B cell (primary cell): ENCODE measurements around the gene SLC25A31. TPM values are rescaled to one million over a fixed set of nuclear protein-coding genes. Genes with fewer than 3 reads are reported as not detected.

ENCODE experiments used
- ATAC-seq: fragments of 200-7000 bp; cut with Tn5 transposase; one replicate; pipeline ENCODE4 v1.10.0; 2021; ENCODE audit warnings: low read depth, mild to moderate bottlenecking, moderate number of reproducible peaks, moderate library complexity
- CTCF ChIA-PET: fragments of 350-600 bp; sonication (Branson Sonifier 250); formaldehyde crosslinking; loops from one replicate; lab custom pipeline; 2021; ENCODE audit warnings: antibody characterized with exemption, inconsistent platforms; lab: Charles Lee
- POLR2A ChIA-PET: fragments of 350-600 bp; sonication (Branson Sonifier 250); formaldehyde crosslinking; loops from one replicate; lab custom pipeline; 2021; ENCODE audit warnings: antibody characterized with exemption; lab: Charles Lee
- DNase-seq: peaks from one replicate; pipeline ENCODE4 v3.0.0; 2013
- H2AFZ ChIP-seq: 2 replicates; pipeline ENCODE4 v1.6.1; 2012; ENCODE audit warnings: mild to moderate bottlenecking, low read depth, low read length; ENCODE audit not compliant: insufficient read depth, poor library complexity, severe bottlenecking
- H3K27ac ChIP-seq, 2 donors: 1 replicate in 1 of 2; 2 replicates in 1 of 2; pipeline ENCODE4 v1.5.1; 2012 to 2013; ENCODE audit warnings: low read length in 2 of 2, mild to moderate bottlenecking in 2 of 2, moderate library complexity in 1 of 2
- H3K27me3 ChIP-seq, 4 experiments: fragments of 200-600 bp in 1 of 4; sonication (generic) in 1 of 4; replicated peaks in 1 of 4; 1 replicate in 2 of 4; 2 replicates in 2 of 4; pipeline versions ENCODE4 v1.6.1 to v1.7.0; 2013 to 2016; ENCODE audit warnings: low read length in 3 of 4, mild to moderate bottlenecking in 2 of 4, mixed read lengths in 1 of 4, moderate library complexity in 1 of 4; ENCODE audit not compliant: insufficient read depth in 4 of 4, control insufficient read depth in 3 of 4; ENCODE audit errors: control extremely low read depth in 1 of 4
- H3K36me3 ChIP-seq, 2 experiments: replicated peaks in 1 of 2; 1 replicate in 1 of 2; 2 replicates in 1 of 2; pipeline versions ENCODE4 v1.6.1 to v1.7.1; 2013; ENCODE audit warnings: low read length in 1 of 2; ENCODE audit not compliant: insufficient read depth in 2 of 2, control insufficient read depth in 1 of 2; ENCODE audit errors: control extremely low read depth in 1 of 2, extremely low read depth in 1 of 2
- H3K4me1 ChIP-seq, 2 donors: fragments of 200-600 bp in 1 of 2; sonication (generic) in 1 of 2; 1 replicate in 1 of 2; 2 replicates in 1 of 2; pipeline versions ENCODE4 v1.5.1 to v1.6.1; 2013 to 2017; ENCODE audit warnings: low read length in 2 of 2; ENCODE audit not compliant: control insufficient read depth in 2 of 2, insufficient read depth in 2 of 2
- H3K4me2 ChIP-seq: replicated peaks from 2 replicates; pipeline ENCODE3; 2012; ENCODE audit warnings: mild to moderate bottlenecking, low read depth, low read length; ENCODE audit not compliant: poor library complexity, severe bottlenecking
- H3K4me3 ChIP-seq, 5 experiments: fragments of 200-600 bp in 1 of 5; sonication (generic) in 1 of 5; 1 replicate in 3 of 5; 2 replicates in 2 of 5; pipeline versions ENCODE4 v1.5.1 to v1.7.0; 2011 to 2016; ENCODE audit warnings: low read length in 4 of 5, mild to moderate bottlenecking in 4 of 5, low read depth in 2 of 5, control low read depth in 1 of 5, moderate library complexity in 1 of 5; ENCODE audit not compliant: insufficient read depth in 1 of 5; ENCODE audit errors: control extremely low read depth in 1 of 5, extremely low read depth in 1 of 5
- H3K79me2 ChIP-seq: fragments of 200-600 bp; sonication (generic); one replicate; pipeline ENCODE4 v1.6.0; 2016; ENCODE audit warnings: low read length; ENCODE audit not compliant: control insufficient read depth, insufficient read depth
- H3K9ac ChIP-seq: fragments of 200-600 bp; sonication (generic); 2 replicates; pipeline ENCODE4 v1.6.1; 2017; ENCODE audit warnings: mild to moderate bottlenecking, low read length, moderate library complexity
- H3K9me3 ChIP-seq, 3 donors: one replicate each; pipeline versions ENCODE4 v1.6.1 to v1.7.1; 2013; ENCODE audit warnings: low read length in 2 of 3; ENCODE audit not compliant: control insufficient read depth in 2 of 3, insufficient read depth in 1 of 3; ENCODE audit errors: control extremely low read depth in 1 of 3
- H4K20me1 ChIP-seq: 2 replicates; pipeline ENCODE4 v1.6.0; 2012; ENCODE audit warnings: mild to moderate bottlenecking, low read length; ENCODE audit not compliant: insufficient read depth, control insufficient read depth, poor library complexity, severe bottlenecking
- H3K27ac Mint-ChIP-seq: one replicate; pipeline ENCODE4 v1.8.0; 2021; ENCODE audit warnings: mixed read lengths
- H3K27me3 Mint-ChIP-seq: one replicate; pipeline ENCODE4 v1.8.0; 2021; ENCODE audit warnings: mixed read lengths
- H3K4me1 Mint-ChIP-seq: one replicate; pipeline ENCODE4 v1.8.0; 2021; ENCODE audit warnings: mixed read lengths
- H3K4me3 Mint-ChIP-seq: one replicate; pipeline ENCODE4 v1.8.0; 2021; ENCODE audit warnings: mixed read lengths
- H3K9me3 Mint-ChIP-seq: one replicate; pipeline ENCODE4 v1.8.0; 2022; ENCODE audit warnings: mixed read lengths; ENCODE audit not compliant: insufficient read depth
- EZH2 ChIP-seq: IDR thresholded peaks from 2 replicates; pipeline ENCODE4 v1.6.1; 2012; ENCODE audit warnings: borderline replicate concordance, low read depth, mild to moderate bottlenecking, moderate library complexity, low read length; ENCODE audit not compliant: insufficient read depth, poor library complexity, severe bottlenecking
- WGBS: methylation state at CpG from one replicate; pipeline ENCODE4 v1.1.5; 2013; ENCODE audit warnings: missing lambda C conversion rate; ENCODE audit not compliant: insufficient coverage; 5-methylcytosine and 5-hydroxymethylcytosine counted together
- intact Hi-C: fragments of 100-400 bp; cut with micrococcal nuclease; formaldehyde crosslinking; loops from one replicate; pipeline ENCODE4 v1.10.0; 2022
- polyA plus RNA-seq: library from polyadenylated mRNA; depleted of rRNA; stranded (reverse); fragments of >200 nt; gene quantifications from 2 replicates; pipeline ENCODE4 v1.2.3, GENCODE V29; 2012
- total RNA-seq, 2 donors: library from RNA; stranded (reverse); fragments of 120-200 nt in 1 of 2; gene quantifications; 1 replicate in 1 of 2; 2 replicates in 1 of 2; pipeline versions ENCODE4 v1.2.3 to v1.2.4, GENCODE V29; 2013 to 2022
- TF ChIP-seq, protein P1 (sequence below): fragments of 200-600 bp; IDR thresholded peaks from one replicate; pipeline ENCODE4 v1.8.0; 2022; ENCODE audit warnings: antibody characterized with exemption, mild to moderate bottlenecking

The SLC25A31 gene
- total and polyA plus RNA-seq, 2 donors (not counting 1 experiment from before 2014, with no cell fraction given), result not detected

DNA sequence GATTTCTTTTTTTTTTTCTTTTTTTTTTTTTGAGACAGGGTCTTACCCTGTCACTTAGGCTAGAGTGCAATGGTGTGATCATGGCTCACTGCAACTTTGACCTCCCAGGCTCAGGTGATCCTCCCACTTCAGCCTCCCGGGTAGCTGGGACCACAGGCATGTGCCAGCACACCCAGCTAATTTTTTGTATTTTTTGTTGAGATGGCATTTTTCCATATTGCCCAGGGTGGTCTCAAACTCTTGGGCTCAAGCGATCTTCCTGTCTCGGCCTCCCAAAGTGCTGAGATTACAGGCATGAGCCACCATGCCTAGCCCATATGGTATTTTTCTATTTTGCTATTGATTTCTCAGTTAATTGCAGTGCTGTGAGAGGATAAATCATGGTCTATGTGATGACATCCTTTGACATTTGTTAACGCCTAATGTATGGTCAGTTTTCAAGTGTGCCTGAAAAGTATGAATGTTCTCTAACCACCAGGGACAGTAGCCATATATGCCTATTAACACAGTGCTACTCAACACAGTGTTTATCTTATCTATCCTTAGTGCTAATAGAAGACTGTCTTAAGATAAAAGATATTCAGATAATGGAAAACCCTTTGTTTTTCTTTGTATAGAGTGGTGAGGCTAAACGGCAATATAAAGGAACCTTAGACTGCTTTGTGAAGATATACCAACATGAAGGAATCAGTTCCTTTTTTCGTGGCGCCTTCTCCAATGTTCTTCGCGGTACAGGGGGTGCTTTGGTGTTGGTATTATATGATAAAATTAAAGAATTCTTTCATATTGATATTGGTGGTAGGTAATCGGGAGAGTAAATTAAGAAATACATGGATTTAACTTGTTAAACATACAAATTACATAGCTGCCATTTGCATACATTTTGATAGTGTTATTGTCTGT is 42.8 kb downstream of the SLC25A31 start:
- Histone ChIP-seq H3K4me2 (no peak overlapping the region), H2AFZ (no peak overlapping the region), H3K4me3 (no peak overlapping the region), H3K27ac (no peak overlapping the region), H3K79me2 (no peaks in the 10 kb centered on the region), H3K27me3 (peaks cover 0 to 20% (median 0%) of the 10 kb centered on the region in 4 experiments), H3K9me3 (no peaks in the 10 kb centered on the region), H3K36me3 (no peaks in the 10 kb centered on the region), H3K9ac (no peak overlapping the region), H3K4me1 (no peaks in the 10 kb centered on the region), H4K20me1 (no peaks in the 10 kb centered on the region)
- H3K4me1 Mint-ChIP-seq, result no peaks in the 10 kb centered on the region
- ATAC-seq (no peak), DNase-seq (no peak)
- 100% methylated on average over 2 of the region's 10 CpGs for WGBS
- intact Hi-C loops, result no loop called here
- TF ChIP-seq, protein P1, sequence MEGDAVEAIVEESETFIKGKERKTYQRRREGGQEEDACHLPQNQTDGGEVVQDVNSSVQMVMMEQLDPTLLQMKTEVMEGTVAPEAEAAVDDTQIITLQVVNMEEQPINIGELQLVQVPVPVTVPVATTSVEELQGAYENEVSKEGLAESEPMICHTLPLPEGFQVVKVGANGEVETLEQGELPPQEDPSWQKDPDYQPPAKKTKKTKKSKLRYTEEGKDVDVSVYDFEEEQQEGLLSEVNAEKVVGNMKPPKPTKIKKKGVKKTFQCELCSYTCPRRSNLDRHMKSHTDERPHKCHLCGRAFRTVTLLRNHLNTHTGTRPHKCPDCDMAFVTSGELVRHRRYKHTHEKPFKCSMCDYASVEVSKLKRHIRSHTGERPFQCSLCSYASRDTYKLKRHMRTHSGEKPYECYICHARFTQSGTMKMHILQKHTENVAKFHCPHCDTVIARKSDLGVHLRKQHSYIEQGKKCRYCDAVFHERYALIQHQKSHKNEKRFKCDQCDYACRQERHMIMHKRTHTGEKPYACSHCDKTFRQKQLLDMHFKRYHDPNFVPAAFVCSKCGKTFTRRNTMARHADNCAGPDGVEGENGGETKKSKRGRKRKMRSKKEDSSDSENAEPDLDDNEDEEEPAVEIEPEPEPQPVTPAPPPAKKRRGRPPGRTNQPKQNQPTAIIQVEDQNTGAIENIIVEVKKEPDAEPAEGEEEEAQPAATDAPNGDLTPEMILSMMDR, result no peak
- TF ChIP-seq EZH2, result no peak
- peaks cover 43% of the 10 kb centered on the region for H3K27me3 Mint-ChIP-seq
- H3K4me3 Mint-ChIP-seq, result no peak overlapping the region
- no peaks in the 10 kb centered on the region for H3K9me3 Mint-ChIP-seq
- H3K27ac Mint-ChIP-seq, result no peak overlapping the region
- POLR2A ChIA-PET, result no interaction called here
- CTCF ChIA-PET, result no interaction called here

DNA sequence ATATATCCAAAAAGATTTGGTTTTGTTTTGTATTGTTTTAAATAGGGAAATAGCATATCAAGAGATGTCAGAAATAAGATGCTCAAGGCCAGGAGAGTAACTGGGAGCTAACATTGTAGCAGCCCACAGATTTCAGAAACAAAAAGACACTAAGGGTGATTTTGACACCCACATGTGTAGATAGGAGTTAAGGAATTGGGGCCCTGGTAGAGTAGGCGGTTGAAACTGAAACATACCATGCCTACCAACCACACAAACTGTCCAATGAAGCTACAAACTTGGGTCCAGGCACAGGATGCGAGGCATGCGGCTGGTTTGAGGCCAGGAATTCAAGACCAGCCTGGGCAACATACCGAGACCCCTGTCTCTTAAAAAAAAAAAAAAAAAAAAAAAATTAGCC is 45.6 kb downstream of the SLC25A31 start:
- peaks cover 63% of the 10 kb centered on the region for H3K27me3 Mint-ChIP-seq
- intact Hi-C loops, result no loop called here
- peaks cover 0 to 42% (median 14%) of the 10 kb centered on the region in 4 experiments for H3K27me3 ChIP-seq
- H3K27ac ChIP-seq, result no peak overlapping the region
- peaks cover 0 to 3% (median 0%) of the 10 kb centered on the region in 3 donors for H3K9me3 ChIP-seq
- H2AFZ ChIP-seq, result no peak overlapping the region
- H3K4me1 Mint-ChIP-seq, result no peaks in the 10 kb centered on the region
- H3K9me3 Mint-ChIP-seq, result no peaks in the 10 kb centered on the region
- H3K4me3 Mint-ChIP-seq, result no peak overlapping the region
- no peak for DNase-seq
- ATAC-seq, result no peak
- no peak overlapping the region for H3K27ac Mint-ChIP-seq
- no peak overlapping the region for H3K4me3 ChIP-seq
- CTCF ChIA-PET, result no interaction called here
- TF ChIP-seq, protein P1, result no peak
- no peak for TF ChIP-seq EZH2
- H3K4me2 ChIP-seq, result no peak overlapping the region
- WGBS, result 88% methylated on average over 2 of the region's 4 CpGs
- no peaks in the 10 kb centered on the region for H3K79me2 ChIP-seq
- no peaks in the 10 kb centered on the region for H3K36me3 ChIP-seq
- POLR2A ChIA-PET, result no interaction called here
- no peaks in the 10 kb centered on the region for H4K20me1 ChIP-seq
- no peaks in the 10 kb centered on the region for H3K4me1 ChIP-seq
- H3K9ac ChIP-seq, result no peak overlapping the region
